IPS-18a (cell line): ENCODE measurements around the gene LIN52.
"Not testable (repeated sequence)": the region's sequence is repeated elsewhere in the genome, so short reads cannot be mapped to it uniquely, and the experiment has no call there.

Experiments
- H3K27ac ChIP-seq: one replicate; pipeline ENCODE4 v1.5.1; 2013; ENCODE audit warnings: low read length
- H3K27me3 ChIP-seq: one replicate; pipeline ENCODE4 v1.6.1; 2013; ENCODE audit warnings: mild to moderate bottlenecking, low read length; ENCODE audit not compliant: control insufficient read depth, insufficient read depth
- H3K36me3 ChIP-seq: one replicate; pipeline ENCODE4 v1.6.1; 2013; ENCODE audit warnings: low read depth, low read length; ENCODE audit not compliant: control insufficient read depth
- H3K4me1 ChIP-seq: one replicate; pipeline ENCODE4 v1.6.1; 2013; ENCODE audit warnings: low read depth, low read length; ENCODE audit not compliant: control insufficient read depth
- H3K4me3 ChIP-seq: one replicate; pipeline ENCODE4 v1.5.1; 2013; ENCODE audit warnings: low read length
- H3K9ac ChIP-seq: one replicate; pipeline ENCODE4 v1.6.1; 2013; ENCODE audit warnings: mild to moderate bottlenecking, low read length, moderate library complexity
- H3K9me3 ChIP-seq: one replicate; pipeline ENCODE4 v1.6.1; 2013; ENCODE audit warnings: low read depth, low read length; ENCODE audit not compliant: control insufficient read depth

LIN52 gene

GRCh38 chr14:74125487-74125886 is 40.7 kb downstream of the LIN52 start:
- not testable (repeated sequence) for H3K9ac ChIP-seq, H3K27ac ChIP-seq, H3K36me3 ChIP-seq, H3K9me3 ChIP-seq, H3K4me1 ChIP-seq, H3K4me3 ChIP-seq, H3K27me3 ChIP-seq

- Histone ChIP-seq H3K36me3 (peaks cover 3% of the 10 kb centered on the region), H3K27me3 (no peaks in the 10 kb centered on the region), H3K27ac (no peak overlapping the region), H3K4me3 (no peak overlapping the region), H3K4me1 (no peaks in the 10 kb centered on the region), H3K9me3 (no peaks in the 10 kb centered on the region), H3K9ac (no peak overlapping the region)
Observed at GRCh38 chr14:74126315-74127013, 41.7 kb downstream of the LIN52 start.

- no peaks in the 10 kb centered on the region for H3K36me3 ChIP-seq
- H3K27ac ChIP-seq: no peak overlapping the region
- no peak overlapping the region for H3K4me3 ChIP-seq
- H3K27me3 ChIP-seq: no peaks in the 10 kb centered on the region
- no peaks in the 10 kb centered on the region for H3K9me3 ChIP-seq
- no peak overlapping the region for H3K9ac ChIP-seq
- no peaks in the 10 kb centered on the region for H3K4me1 ChIP-seq
Observed at GRCh38 chr14:74127634-74128033, 42.9 kb downstream of the LIN52 start.

- Histone ChIP-seq H3K27ac (no peak overlapping the region), H3K27me3 (no peaks in the 10 kb centered on the region), H3K4me3 (no peak overlapping the region)
Observed at GRCh38 chr14:74133833-74134481, 49.2 kb downstream of the LIN52 start.

GRCh38 chr14:74134484-74134883 is 49.7 kb downstream of the LIN52 start:
- no peaks in the 10 kb centered on the region for H3K4me1 ChIP-seq
- H3K27me3 ChIP-seq: no peaks in the 10 kb centered on the region
- no peaks in the 10 kb centered on the region for H3K36me3 ChIP-seq
- H3K27ac ChIP-seq: no peak overlapping the region
- no peak overlapping the region for H3K4me3 ChIP-seq
- no peaks in the 10 kb centered on the region for H3K9me3 ChIP-seq
- no peak overlapping the region for H3K9ac ChIP-seq

More at GRCh38 chr14:74133833-74134481, 49.2 kb downstream of the LIN52 start:
- Histone ChIP-seq H3K9ac (no peak overlapping the region), H3K4me1 (no peaks in the 10 kb centered on the region), H3K36me3 (no peaks in the 10 kb centered on the region), H3K9me3 (no peaks in the 10 kb centered on the region)

- Histone ChIP-seq H3K4me3 (no peak overlapping the region), H3K4me1 (no peaks in the 10 kb centered on the region), H3K36me3 (no peaks in the 10 kb centered on the region), H3K9ac (no peak overlapping the region), H3K9me3 (no peaks in the 10 kb centered on the region), H3K27me3 (no peaks in the 10 kb centered on the region), H3K27ac (no peak overlapping the region)
Observed at GRCh38 chr14:74135426-74135825, 50.7 kb downstream of the LIN52 start.

- H3K9me3 ChIP-seq: no peaks in the 10 kb centered on the region
- H3K27ac ChIP-seq: no peak overlapping the region
- no peaks in the 10 kb centered on the region for H3K36me3 ChIP-seq
- no peaks in the 10 kb centered on the region for H3K27me3 ChIP-seq
- no peak overlapping the region for H3K4me3 ChIP-seq
- H3K4me1 ChIP-seq: no peaks in the 10 kb centered on the region
- H3K9ac ChIP-seq: no peak overlapping the region
Observed at GRCh38 chr14:74140374-74140850, 55.7 kb downstream of the LIN52 start.

- no peak overlapping the region for H3K27ac ChIP-seq
- H3K27me3 ChIP-seq: no peaks in the 10 kb centered on the region
- no peak overlapping the region for H3K4me3 ChIP-seq
- no peaks in the 10 kb centered on the region for H3K4me1 ChIP-seq
- H3K9ac ChIP-seq: no peak overlapping the region
- H3K36me3 ChIP-seq: no peaks in the 10 kb centered on the region
- H3K9me3 ChIP-seq: no peaks in the 10 kb centered on the region
Observed at GRCh38 chr14:74141703-74142102, 56.9 kb downstream of the LIN52 start.

- H3K27ac ChIP-seq: no peak overlapping the region
- H3K36me3 ChIP-seq: no peaks in the 10 kb centered on the region
- no peaks in the 10 kb centered on the region for H3K4me1 ChIP-seq
- H3K27me3 ChIP-seq: no peaks in the 10 kb centered on the region
- no peaks in the 10 kb centered on the region for H3K9me3 ChIP-seq
- H3K4me3 ChIP-seq: no peak overlapping the region
- no peak overlapping the region for H3K9ac ChIP-seq
Observed at GRCh38 chr14:74142523-74142922, 57.8 kb downstream of the LIN52 start.

GRCh38 chr14:74144789-74145188 is 60.0 kb downstream of the LIN52 start:
- Histone ChIP-seq H3K9ac (no peak overlapping the region), H3K9me3 (no peaks in the 10 kb centered on the region), H3K27me3 (no peaks in the 10 kb centered on the region), H3K36me3 (no peaks in the 10 kb centered on the region), H3K4me3 (no peak overlapping the region), H3K27ac (no peak overlapping the region), H3K4me1 (no peaks in the 10 kb centered on the region)

GRCh38 chr14:74147571-74147970 is 62.8 kb downstream of the LIN52 start:
- Histone ChIP-seq H3K9me3 (no peaks in the 10 kb centered on the region), H3K9ac (no peak overlapping the region), H3K36me3 (no peaks in the 10 kb centered on the region), H3K4me3 (no peak overlapping the region), H3K27me3 (no peaks in the 10 kb centered on the region), H3K4me1 (no peaks in the 10 kb centered on the region), H3K27ac (no peak overlapping the region)

GRCh38 chr14:74148705-74149104 is 63.9 kb downstream of the LIN52 start:
- no peaks in the 10 kb centered on the region for H3K27me3 ChIP-seq
- H3K36me3 ChIP-seq: no peaks in the 10 kb centered on the region
- H3K4me3 ChIP-seq: no peak overlapping the region
- H3K9me3 ChIP-seq: no peaks in the 10 kb centered on the region
- H3K4me1 ChIP-seq: no peaks in the 10 kb centered on the region
- no peak overlapping the region for H3K9ac ChIP-seq
- H3K27ac ChIP-seq: no peak overlapping the region
